Parathyroid adenoma (tissue), 2 donors: ENCODE measurements around the gene ZNF726.
"Not testable (repeated sequence)": the region's sequence is repeated elsewhere in the genome, so short reads cannot be mapped to it uniquely, and the experiment has no call there.

ENCODE experiments used
- H2AFZ ChIP-seq: fragments of 300-600 bp; sonication (generic); one replicate; pipeline ENCODE4 v1.7.0; 2017; ENCODE audit warnings: antibody characterized with exemption, mild to moderate bottlenecking
- H3K27ac ChIP-seq: fragments of 300-600 bp; sonication (generic); one replicate; pipeline ENCODE4 v1.7.0; 2017
- H3K27me3 ChIP-seq: fragments of 300-600 bp; sonication (generic); one replicate; pipeline ENCODE4 v1.7.0; 2017; ENCODE audit warnings: low read length; ENCODE audit not compliant: control insufficient read depth, insufficient read depth
- H3K36me3 ChIP-seq: fragments of 300-600 bp; sonication (generic); one replicate; pipeline ENCODE4 v1.7.0; 2017; ENCODE audit warnings: low read length; ENCODE audit not compliant: control insufficient read depth, insufficient read depth
- H3K4me1 ChIP-seq: fragments of 300-600 bp; sonication (generic); one replicate; pipeline ENCODE4 v1.7.0; 2017; ENCODE audit warnings: control low read depth
- H3K4me2 ChIP-seq: fragments of 300-600 bp; sonication (generic); one replicate; pipeline ENCODE4 v1.7.0; 2017; ENCODE audit warnings: low read length
- H3K4me3 ChIP-seq: fragments of 300-600 bp; sonication (generic); one replicate; pipeline ENCODE4 v1.7.0; 2017; ENCODE audit warnings: low read depth, low read length
- H3K79me2 ChIP-seq: fragments of 300-600 bp; sonication (generic); one replicate; pipeline ENCODE4 v1.7.0; 2017; ENCODE audit warnings: control low read depth
- H3K9ac ChIP-seq: fragments of 300-600 bp; sonication (generic); one replicate; pipeline ENCODE4 v1.7.0; 2017; ENCODE audit warnings: mild to moderate bottlenecking
- H3K9me3 ChIP-seq: fragments of 300-600 bp; sonication (generic); one replicate; pipeline ENCODE4 v1.7.0; 2017; ENCODE audit warnings: low read length; ENCODE audit not compliant: control insufficient read depth
- TF ChIP-seq, protein P1 (sequence below): fragments of 300-600 bp; sonication (generic); IDR thresholded peaks from one replicate; pipeline ENCODE4 v1.7.0; 2017; ENCODE audit warnings: antibody characterized with exemption, mild to moderate bottlenecking
- donor health status: primary hyperparathyroidism.

Gene ZNF726

DNA sequence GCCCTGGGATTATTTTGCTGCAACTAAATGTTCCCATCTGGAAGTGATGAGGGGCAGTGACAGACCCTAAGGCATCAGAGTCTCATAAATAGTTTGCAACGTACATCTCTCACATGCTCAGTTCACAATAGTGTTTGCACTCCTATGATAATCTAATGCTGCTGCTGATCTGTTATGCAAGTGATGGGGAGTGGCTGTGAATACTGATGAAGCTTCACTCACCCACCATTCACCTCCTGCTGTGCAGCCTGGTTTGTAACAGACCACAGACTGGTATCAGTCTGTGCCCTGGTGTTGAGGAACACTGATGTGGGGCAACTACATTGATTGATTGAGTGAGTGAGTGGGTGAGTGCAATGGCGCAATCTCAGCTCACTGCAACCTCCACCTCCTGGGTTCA lies 54.9 kb downstream of the ZNF726 start:
- no peak overlapping the region for H3K4me2 ChIP-seq
- no peaks in the 10 kb centered on the region for H3K79me2 ChIP-seq
- H3K9me3 ChIP-seq, result no peaks in the 10 kb centered on the region
- no peak overlapping the region for H3K4me3 ChIP-seq
- no peaks in the 10 kb centered on the region for H3K4me1 ChIP-seq
- no peak overlapping the region for H2AFZ ChIP-seq
- no peak overlapping the region for H3K27ac ChIP-seq
- no peaks in the 10 kb centered on the region for H3K36me3 ChIP-seq
- no peaks in the 10 kb centered on the region for H3K27me3 ChIP-seq
- no peak overlapping the region for H3K9ac ChIP-seq
- TF ChIP-seq, protein P1, sequence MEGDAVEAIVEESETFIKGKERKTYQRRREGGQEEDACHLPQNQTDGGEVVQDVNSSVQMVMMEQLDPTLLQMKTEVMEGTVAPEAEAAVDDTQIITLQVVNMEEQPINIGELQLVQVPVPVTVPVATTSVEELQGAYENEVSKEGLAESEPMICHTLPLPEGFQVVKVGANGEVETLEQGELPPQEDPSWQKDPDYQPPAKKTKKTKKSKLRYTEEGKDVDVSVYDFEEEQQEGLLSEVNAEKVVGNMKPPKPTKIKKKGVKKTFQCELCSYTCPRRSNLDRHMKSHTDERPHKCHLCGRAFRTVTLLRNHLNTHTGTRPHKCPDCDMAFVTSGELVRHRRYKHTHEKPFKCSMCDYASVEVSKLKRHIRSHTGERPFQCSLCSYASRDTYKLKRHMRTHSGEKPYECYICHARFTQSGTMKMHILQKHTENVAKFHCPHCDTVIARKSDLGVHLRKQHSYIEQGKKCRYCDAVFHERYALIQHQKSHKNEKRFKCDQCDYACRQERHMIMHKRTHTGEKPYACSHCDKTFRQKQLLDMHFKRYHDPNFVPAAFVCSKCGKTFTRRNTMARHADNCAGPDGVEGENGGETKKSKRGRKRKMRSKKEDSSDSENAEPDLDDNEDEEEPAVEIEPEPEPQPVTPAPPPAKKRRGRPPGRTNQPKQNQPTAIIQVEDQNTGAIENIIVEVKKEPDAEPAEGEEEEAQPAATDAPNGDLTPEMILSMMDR, result no peak

GRCh38 chr19:23971598-23971997 lies 56.9 kb downstream of the ZNF726 start:
- Histone ChIP-seq H3K79me2 (no peaks in the 10 kb centered on the region), H3K36me3 (no peaks in the 10 kb centered on the region), H3K27me3 (no peaks in the 10 kb centered on the region), H3K4me2 (no peak overlapping the region), H3K9ac (no peak overlapping the region), H3K9me3 (no peaks in the 10 kb centered on the region), H3K4me1 (no peaks in the 10 kb centered on the region), H3K27ac (no peak overlapping the region), H2AFZ (no peak overlapping the region), H3K4me3 (no peak overlapping the region)
- TF ChIP-seq, protein P1, result no peak

DNA sequence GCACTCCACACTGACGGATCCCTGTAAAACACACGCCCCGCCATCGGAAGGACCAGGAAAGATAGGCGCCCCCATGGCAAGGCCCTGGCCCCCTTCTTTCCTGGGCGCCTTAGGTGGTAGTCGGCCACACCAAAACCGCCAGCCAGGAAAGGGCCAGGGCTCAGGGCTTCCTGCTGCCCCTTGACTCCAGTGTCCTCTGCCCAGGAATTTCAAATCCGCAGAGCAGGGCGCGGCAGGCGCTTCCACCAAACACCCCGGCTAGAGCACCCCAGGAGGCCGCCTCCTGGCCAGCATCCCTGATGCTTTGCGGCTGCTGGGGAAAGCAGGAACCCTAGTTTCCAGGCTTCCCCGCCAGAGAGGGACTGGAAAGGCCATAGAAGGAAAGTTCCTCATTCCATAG lies 57.5 kb downstream of the ZNF726 start:
- Histone ChIP-seq H3K79me2 (no peaks in the 10 kb centered on the region), H3K4me2 (no peak overlapping the region), H3K27me3 (no peaks in the 10 kb centered on the region), H3K36me3 (no peaks in the 10 kb centered on the region), H3K4me3 (no peak overlapping the region), H2AFZ (no peak overlapping the region), H3K9ac (no peak overlapping the region), H3K4me1 (no peaks in the 10 kb centered on the region), H3K9me3 (no peaks in the 10 kb centered on the region), H3K27ac (no peak overlapping the region)
- TF ChIP-seq, protein P1, result no peak

- Histone ChIP-seq H3K9ac (no peak overlapping the region), H3K4me3 (no peak overlapping the region), H2AFZ (no peak overlapping the region), H3K27ac (no peak overlapping the region), H3K36me3 (no peaks in the 10 kb centered on the region), H3K9me3 (no peaks in the 10 kb centered on the region), H3K4me2 (no peak overlapping the region), H3K27me3 (no peaks in the 10 kb centered on the region), H3K79me2 (no peaks in the 10 kb centered on the region), H3K4me1 (no peaks in the 10 kb centered on the region)
- TF ChIP-seq, protein P1, result no peak
Observed at GRCh38 chr19:23974941-23975340, 60.3 kb downstream of the ZNF726 start.

- not testable (repeated sequence) for H3K4me1 ChIP-seq, H3K4me3 ChIP-seq, H3K79me2 ChIP-seq, H3K4me2 ChIP-seq, H3K36me3 ChIP-seq, H3K27me3 ChIP-seq, H2AFZ ChIP-seq, H3K9me3 ChIP-seq, H3K9ac ChIP-seq, H3K27ac ChIP-seq
Observed at GRCh38 chr19:23976631-23977030, 61.9 kb downstream of the ZNF726 start.

DNA sequence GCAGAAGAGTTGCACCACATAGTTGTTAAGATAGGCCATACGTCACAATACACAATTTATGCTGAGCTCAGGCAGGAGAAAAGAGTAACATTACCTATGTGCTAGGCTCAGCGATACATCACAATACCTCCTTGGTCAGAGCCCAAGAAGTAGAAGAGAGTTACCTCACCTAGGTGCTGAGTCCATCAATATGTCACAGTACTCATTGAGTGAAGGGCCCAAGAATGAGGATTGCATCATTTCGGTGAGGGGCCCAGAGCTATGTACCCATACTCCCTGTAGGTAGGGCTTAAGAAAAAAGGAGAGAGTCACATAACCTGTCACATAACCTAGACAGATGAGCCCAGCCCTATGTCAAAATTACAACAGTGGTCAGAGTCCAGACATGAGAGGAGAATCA lies 62.6 kb downstream of the ZNF726 start:
- not testable (repeated sequence) for H3K79me2 ChIP-seq, H3K36me3 ChIP-seq, H3K27ac ChIP-seq, H3K4me2 ChIP-seq, H3K9ac ChIP-seq, H2AFZ ChIP-seq, H3K4me1 ChIP-seq, H3K9me3 ChIP-seq, H3K4me3 ChIP-seq, H3K27me3 ChIP-seq
